Panc1 (cell line): ENCODE results near the gene NPW.

Experiments
- TCF7L2 ChIP-seq: IDR thresholded peaks from 2 replicates; pipeline ENCODE4 v1.6.1; 2011; ENCODE audit warnings: mild to moderate bottlenecking, low read depth, low read length, inconsistent platforms
- TF ChIP-seq, protein P1 (sequence below): fragments of 450-650 bp; IDR thresholded peaks from 2 replicates; pipeline ENCODE4 v1.5.1; 2017; ENCODE audit warnings: mild to moderate bottlenecking

DNA sequence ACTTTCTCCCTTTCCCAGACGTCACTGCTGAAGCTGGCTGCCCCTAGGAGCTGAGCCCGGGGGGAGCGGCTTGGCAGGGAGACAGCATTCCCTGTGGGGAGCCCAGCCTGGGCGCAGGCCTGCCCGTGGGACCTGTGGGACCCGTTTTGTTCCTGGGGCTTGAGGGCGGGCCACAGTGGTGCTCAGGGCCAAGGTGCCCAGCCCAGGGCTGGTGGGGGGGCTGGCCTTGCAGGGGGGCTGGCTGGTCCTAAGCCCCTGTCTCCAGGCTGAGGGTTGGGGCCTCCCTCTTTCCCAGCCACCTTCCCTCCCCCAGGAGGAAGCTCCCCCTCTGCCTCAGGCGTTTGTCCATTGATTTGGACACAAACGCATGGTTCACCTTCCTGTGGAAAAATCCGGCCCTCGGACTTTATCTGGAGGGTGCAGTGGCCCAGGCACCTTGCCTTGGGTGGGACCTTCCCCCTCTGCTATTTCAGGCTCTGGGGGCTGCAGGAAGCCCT is 11.5 kb downstream of the NPW start:
- TF ChIP-seq, protein P1, sequence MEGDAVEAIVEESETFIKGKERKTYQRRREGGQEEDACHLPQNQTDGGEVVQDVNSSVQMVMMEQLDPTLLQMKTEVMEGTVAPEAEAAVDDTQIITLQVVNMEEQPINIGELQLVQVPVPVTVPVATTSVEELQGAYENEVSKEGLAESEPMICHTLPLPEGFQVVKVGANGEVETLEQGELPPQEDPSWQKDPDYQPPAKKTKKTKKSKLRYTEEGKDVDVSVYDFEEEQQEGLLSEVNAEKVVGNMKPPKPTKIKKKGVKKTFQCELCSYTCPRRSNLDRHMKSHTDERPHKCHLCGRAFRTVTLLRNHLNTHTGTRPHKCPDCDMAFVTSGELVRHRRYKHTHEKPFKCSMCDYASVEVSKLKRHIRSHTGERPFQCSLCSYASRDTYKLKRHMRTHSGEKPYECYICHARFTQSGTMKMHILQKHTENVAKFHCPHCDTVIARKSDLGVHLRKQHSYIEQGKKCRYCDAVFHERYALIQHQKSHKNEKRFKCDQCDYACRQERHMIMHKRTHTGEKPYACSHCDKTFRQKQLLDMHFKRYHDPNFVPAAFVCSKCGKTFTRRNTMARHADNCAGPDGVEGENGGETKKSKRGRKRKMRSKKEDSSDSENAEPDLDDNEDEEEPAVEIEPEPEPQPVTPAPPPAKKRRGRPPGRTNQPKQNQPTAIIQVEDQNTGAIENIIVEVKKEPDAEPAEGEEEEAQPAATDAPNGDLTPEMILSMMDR = no peak
- TF ChIP-seq TCF7L2 = no peak
